Stomach (tissue), 9 donors: ENCODE data around the gene SCAMP5. TPM values are rescaled to one million over a fixed set of nuclear protein-coding genes. Genes with fewer than 3 reads are reported as not detected.

Experiments used
- DNase-seq, 2 donors: peaks; one replicate each; pipeline versions ENCODE4 v3.0.0 to v3.0.0-alpha.2; 2013 to 2019
- H3K27ac ChIP-seq, 5 donors: fragments of 200-600 bp in 4 of 5; sonication (generic) in 4 of 5; one replicate each; pipeline ENCODE4 v1.5.1; 2013 to 2019; ENCODE audit warnings: mild to moderate bottlenecking in 1 of 5, moderate library complexity in 1 of 5
- H3K27me3 ChIP-seq, 3 donors: fragments of 200-600 bp; sonication (generic); one replicate each; pipeline ENCODE4 v1.5.1; 2017 to 2019; ENCODE audit warnings: mixed run types in 1 of 3
- H3K36me3 ChIP-seq, 4 donors: fragments of 200-600 bp; sonication (generic); 1 replicate in 3 of 4; 2 replicates in 1 of 4; pipeline ENCODE4 v1.5.1; 2016 to 2019
- H3K4me1 ChIP-seq, 4 donors: fragments of 200-600 bp; sonication (generic); one replicate each; pipeline ENCODE4 v1.5.1; 2016 to 2019
- H3K4me3 ChIP-seq, 4 donors: fragments of 200-600 bp; sonication (generic) in 3 of 4; one replicate each; pipeline ENCODE4 v1.5.1; 2016 to 2019; ENCODE audit warnings: mild to moderate bottlenecking in 1 of 4
- H3K9me3 ChIP-seq, 4 donors: fragments of 200-600 bp; sonication (generic); one replicate each; pipeline ENCODE4 v1.5.1; 2016 to 2019
- EP300 ChIP-seq: sonication (generic); formaldehyde crosslinking; IDR thresholded peaks from one replicate; pipeline ENCODE4 v1.6.1; 2017; ENCODE audit warnings: antibody characterized with exemption
- POLR2A ChIP-seq, 4 donors: fragments of 450-650 bp; IDR thresholded peaks; one replicate each; pipeline ENCODE4 v1.6.1; 2016; ENCODE audit warnings: antibody characterized with exemption in 4 of 4, control low read depth in 2 of 4, mild to moderate bottlenecking in 1 of 4, moderate library complexity in 1 of 4
- POLR2AphosphoS5 ChIP-seq, 3 donors: sonication (generic); formaldehyde crosslinking; IDR thresholded peaks; one replicate each; pipeline ENCODE4 v1.6.1; 2016; ENCODE audit warnings: antibody characterized with exemption in 3 of 3
- WGBS, 5 donors: extraction: QIAGEN DNeasy Blood & Tissue Kit in 3 of 5; methylation state at CpG; one replicate each; pipeline versions ENCODE4 v1.1.5 to v1.1.7; 2013 to 2018; 5-methylcytosine and 5-hydroxymethylcytosine counted together
- intact Hi-C: fragments of 100-400 bp; cut with DNase I; formaldehyde crosslinking; loops from one replicate; pipeline ENCODE4 v1.15.1; 2023; ENCODE audit warnings: low total_unique reads
- polyA plus RNA-seq, 3 donors: library from polyadenylated mRNA; stranded (reverse); fragments of 200-250 nt; gene quantifications; one replicate each; pipeline ENCODE4 v1.2.3, GENCODE V29; 2013
- total RNA-seq, 5 donors: library from RNA; depleted of rRNA; stranded (reverse); fragments of >200 nt; gene quantifications; one replicate each; pipeline versions ENCODE4 v1.1.0 to v1.2.3, GENCODE V29; 2014 to 2016
- TF ChIP-seq, protein P1 (sequence below), 7 experiments: fragments of 450-650 bp in 4 of 7; fragments of 200-600 bp in 3 of 7; sonication (generic) in 3 of 7; IDR thresholded peaks; one replicate each; pipeline ENCODE4 v1.5.1; 2016 to 2019; ENCODE audit warnings: antibody characterized with exemption in 7 of 7, control low read depth in 2 of 7, mild to moderate bottlenecking in 1 of 7
- donor health status: healthy with polysubstance abuse.
- donor health status: Bipolar disorder and iron deficiency.
- donor health status: healthy.

Gene SCAMP5
- total and polyA plus RNA-seq, 8 donors: 1.8 to 70.1 (median 12.5) TPM

DNA sequence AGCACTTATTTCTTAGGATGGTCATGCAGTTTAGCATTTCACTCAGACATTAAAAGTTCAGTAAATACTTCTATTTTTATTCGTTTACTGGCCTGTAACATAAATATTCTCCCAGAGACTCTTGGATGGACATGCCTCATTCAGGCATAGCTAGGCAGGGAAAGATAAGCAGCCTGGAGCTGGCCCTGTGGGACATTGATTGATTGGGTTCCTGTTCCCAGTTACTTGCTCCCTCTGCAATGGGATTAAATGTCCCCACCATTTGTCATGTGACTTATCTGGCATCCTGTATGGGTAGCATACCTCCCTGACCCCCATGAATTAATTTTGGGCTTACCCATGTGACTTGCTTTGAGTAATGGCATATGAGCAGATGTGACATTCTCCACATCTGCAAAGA lies 2.7 kb upstream of the SCAMP5 start:
- intact Hi-C loops: no loop called here
- peaks cover 0 to 22% (median 0%) of the 10 kb centered on the region in 3 donors for H3K27me3 ChIP-seq
- no peaks in the 10 kb centered on the region for H3K36me3 ChIP-seq
- peaks cover 6 to 26% (median 21%) of the 10 kb centered on the region in 4 donors for H3K4me1 ChIP-seq
- H3K9me3 ChIP-seq: no peaks in the 10 kb centered on the region
- no peak overlapping the region for H3K27ac ChIP-seq
- DNase-seq: no peak
- 23 to 39% (median 32%) methylated on average over 1 of the region's 1 CpG for WGBS, 5 donors
- H3K4me3 ChIP-seq: no peak overlapping the region
- TF ChIP-seq POLR2AphosphoS5 (IDR thresholded peaks at IDR 0.05) (no peak), EP300 (no peak), POLR2A (IDR thresholded peaks at IDR 0.05) (no peak)
- TF ChIP-seq, protein P1, sequence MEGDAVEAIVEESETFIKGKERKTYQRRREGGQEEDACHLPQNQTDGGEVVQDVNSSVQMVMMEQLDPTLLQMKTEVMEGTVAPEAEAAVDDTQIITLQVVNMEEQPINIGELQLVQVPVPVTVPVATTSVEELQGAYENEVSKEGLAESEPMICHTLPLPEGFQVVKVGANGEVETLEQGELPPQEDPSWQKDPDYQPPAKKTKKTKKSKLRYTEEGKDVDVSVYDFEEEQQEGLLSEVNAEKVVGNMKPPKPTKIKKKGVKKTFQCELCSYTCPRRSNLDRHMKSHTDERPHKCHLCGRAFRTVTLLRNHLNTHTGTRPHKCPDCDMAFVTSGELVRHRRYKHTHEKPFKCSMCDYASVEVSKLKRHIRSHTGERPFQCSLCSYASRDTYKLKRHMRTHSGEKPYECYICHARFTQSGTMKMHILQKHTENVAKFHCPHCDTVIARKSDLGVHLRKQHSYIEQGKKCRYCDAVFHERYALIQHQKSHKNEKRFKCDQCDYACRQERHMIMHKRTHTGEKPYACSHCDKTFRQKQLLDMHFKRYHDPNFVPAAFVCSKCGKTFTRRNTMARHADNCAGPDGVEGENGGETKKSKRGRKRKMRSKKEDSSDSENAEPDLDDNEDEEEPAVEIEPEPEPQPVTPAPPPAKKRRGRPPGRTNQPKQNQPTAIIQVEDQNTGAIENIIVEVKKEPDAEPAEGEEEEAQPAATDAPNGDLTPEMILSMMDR (IDR thresholded peaks at IDR 0.05): no peak

DNA sequence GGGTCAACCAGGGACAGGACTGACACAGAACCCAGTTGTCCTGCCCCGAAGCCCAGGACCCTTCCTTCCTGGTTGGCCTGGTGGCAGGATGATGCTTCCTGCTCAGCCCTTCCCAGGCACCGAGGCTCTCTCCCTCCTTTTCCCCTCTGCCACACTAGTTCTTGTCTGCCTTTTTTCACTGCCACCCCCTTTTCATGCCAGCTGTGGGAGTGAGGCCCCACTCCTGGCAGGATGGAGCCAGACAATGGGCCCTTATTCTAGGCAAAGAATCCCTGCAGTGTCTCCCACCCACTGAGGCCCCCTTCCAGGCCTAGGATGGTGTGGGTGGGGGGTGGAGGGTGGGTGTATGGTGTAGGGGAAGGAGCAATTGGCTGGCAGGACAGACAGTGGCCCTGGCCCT lies 1.1 kb upstream of the SCAMP5 start:
- no peaks in the 10 kb centered on the region for H3K9me3 ChIP-seq
- peaks cover 14 to 32% (median 26%) of the 10 kb centered on the region in 4 donors for H3K4me1 ChIP-seq
- DNase-seq: no peak
- TF ChIP-seq, protein P1 (IDR thresholded peaks at IDR 0.05): no peak
- TF ChIP-seq POLR2AphosphoS5 (IDR thresholded peaks at IDR 0.05): no peak
- TF ChIP-seq POLR2A (IDR thresholded peaks at IDR 0.05): no peak
- TF ChIP-seq EP300: no peak
- WGBS, 5 donors: 59 to 71% (median 65%) methylated on average over 2 of the region's 2 CpGs
- H3K27ac ChIP-seq: no peak overlapping the region
- H3K36me3 ChIP-seq: no peaks in the 10 kb centered on the region
- H3K4me3 ChIP-seq: no peak overlapping the region
- H3K27me3 ChIP-seq: peaks cover 0 to 36% (median 0%) of the 10 kb centered on the region in 3 donors
- intact Hi-C loops: no loop called here

DNA sequence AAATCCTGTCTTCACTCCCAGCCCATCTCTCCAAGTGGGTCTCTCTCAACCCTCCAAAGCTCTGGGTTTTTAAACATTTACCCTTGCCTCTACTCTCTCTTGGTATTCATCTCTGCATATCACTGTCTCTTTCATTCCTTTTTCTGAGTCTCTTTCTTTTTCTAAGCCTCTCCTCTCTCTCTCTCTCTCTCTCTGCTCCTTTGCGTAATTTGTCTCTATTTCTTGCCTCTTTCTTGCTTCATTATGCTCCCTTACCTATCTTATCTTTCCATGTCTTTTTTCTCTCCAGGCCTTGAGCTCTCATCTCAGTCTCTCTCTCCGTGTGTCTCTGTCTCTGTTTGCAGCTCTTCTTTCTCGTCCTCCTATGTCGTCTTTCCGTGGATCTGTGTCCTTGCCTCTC lies 678 bp upstream of the SCAMP5 start:
- DNase-seq: no peak
- Histone ChIP-seq H3K36me3 (no peaks in the 10 kb centered on the region), H3K4me1 (peaks cover 15 to 34% (median 30%) of the 10 kb centered on the region in 4 donors), H3K27me3 (peaks cover 0 to 36% (median 0%) of the 10 kb centered on the region in 3 donors), H3K4me3 (peak overlapping the region in 2 of 4 donors; percentile 63 to 85), H3K9me3 (no peaks in the 10 kb centered on the region), H3K27ac (no peak overlapping the region)
- intact Hi-C loops: no loop called here
- whole genome bisulfite sequencing, 5 donors: 29 to 53% (median 46%) methylated on average over 5 of the region's 5 CpGs
- TF ChIP-seq POLR2AphosphoS5 (IDR thresholded peaks at IDR 0.05) (no peak), POLR2A (IDR thresholded peaks at IDR 0.05) (no peak), EP300 (no peak)
- TF ChIP-seq, protein P1 (IDR thresholded peaks at IDR 0.05): no peak

DNA sequence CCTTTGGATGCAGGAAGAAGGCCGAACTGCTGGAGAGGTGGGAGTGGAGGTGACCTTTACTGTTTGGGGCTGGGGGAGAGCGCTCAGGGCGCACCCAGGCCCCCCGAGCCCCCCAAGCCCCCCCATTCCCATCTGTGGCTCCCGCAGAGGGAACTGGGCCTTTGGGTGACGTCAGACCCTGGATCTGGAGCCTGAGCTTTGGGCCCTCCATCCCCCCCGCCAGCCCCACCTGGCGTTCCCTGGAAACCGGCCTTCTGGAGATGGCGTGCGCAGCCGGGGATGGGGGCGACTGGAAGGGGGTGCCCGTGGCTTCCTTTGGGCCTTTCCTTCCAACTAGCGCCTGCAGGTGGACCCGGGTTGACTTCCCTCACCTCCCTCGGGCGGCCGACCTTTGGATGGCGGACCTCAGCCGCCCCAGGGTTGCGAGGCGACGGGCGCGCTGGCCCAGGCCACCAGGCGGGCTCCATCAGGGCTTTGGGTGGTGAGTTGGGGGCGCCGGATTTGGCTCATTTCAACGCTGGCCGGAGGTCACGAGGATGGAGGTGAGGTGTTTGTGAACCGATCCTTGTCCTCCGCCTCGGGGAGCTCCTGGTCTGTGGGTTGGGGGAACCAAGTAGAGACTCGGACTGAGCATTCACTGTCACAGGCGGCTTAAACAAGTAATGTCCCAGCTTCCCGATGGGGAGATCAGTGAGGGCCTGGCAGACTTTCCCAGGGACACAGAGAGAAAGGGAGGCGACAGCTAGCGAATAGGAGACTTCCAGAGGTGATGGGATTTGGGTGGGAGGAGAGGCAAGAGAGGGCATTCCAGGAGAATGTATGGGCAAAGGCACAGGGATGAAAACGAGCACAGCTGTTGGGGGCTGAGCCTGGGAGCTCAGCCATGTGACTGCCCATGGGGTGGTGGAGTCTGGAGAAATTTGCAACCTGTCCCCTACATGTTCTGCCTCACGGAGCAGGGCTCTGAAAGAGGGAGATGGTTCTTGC lies 709 bp downstream of the SCAMP5 start:
- H3K9me3 ChIP-seq: no peaks in the 10 kb centered on the region
- TF ChIP-seq POLR2A (IDR thresholded peaks at IDR 0.05) (no peak), POLR2AphosphoS5 (IDR thresholded peaks at IDR 0.05) (no peak), EP300 (no peak)
- TF ChIP-seq, protein P1 (IDR thresholded peaks at IDR 0.05): no peak
- intact Hi-C loops: no loop called here
- H3K36me3 ChIP-seq: no peaks in the 10 kb centered on the region
- peaks cover 15 to 41% (median 30%) of the 10 kb centered on the region in 4 donors for H3K4me1 ChIP-seq
- 8 to 16% (median 9%) methylated on average over 24 to 42 of the region's 42 CpGs for WGBS, 5 donors
- DNase-seq: peak; percentile 30 to 81
- H3K27me3 ChIP-seq: peaks cover 0 to 36% (median 0%) of the 10 kb centered on the region in 3 donors
- peak overlapping the region; percentile 61 to 68 (median 68) for H3K27ac ChIP-seq
- H3K4me3 ChIP-seq: peak overlapping the region; percentile 63 to 85 (median 76)
